LNCAP (cell line): ENCODE results near the gene UBAC2.

ENCODE experiments used
- CTCF ChIP-seq: fragments of 450-650 bp; IDR thresholded peaks from 2 replicates; pipeline ENCODE4 v1.5.1; 2017; ENCODE audit warnings: mild to moderate bottlenecking

The UBAC2 gene

GRCh38 chr13:99380921-99381645 is 180.4 kb downstream of the UBAC2 start:
- TF ChIP-seq CTCF: no peak

GRCh38 chr13:99381766-99382165 is 181.1 kb downstream of the UBAC2 start:
- no peak for TF ChIP-seq CTCF

GRCh38 chr13:99382428-99383133 is 181.9 kb downstream of the UBAC2 start:
- TF ChIP-seq CTCF: no peak

- no peak for TF ChIP-seq CTCF
Measured at GRCh38 chr13:99383511-99383921, 182.9 kb downstream of the UBAC2 start.

- no peak for TF ChIP-seq CTCF
Measured at GRCh38 chr13:99383946-99384345, 183.3 kb downstream of the UBAC2 start.

- TF ChIP-seq CTCF: no peak
Measured at GRCh38 chr13:99384468-99384867, 183.8 kb downstream of the UBAC2 start.

- no peak for TF ChIP-seq CTCF
Measured at GRCh38 chr13:99385161-99385560, 184.5 kb downstream of the UBAC2 start.
